ENCODE data around the gene FGA. TPM values are rescaled to one million over a fixed set of nuclear protein-coding genes. Genes with fewer than 3 reads are reported as not detected.

Gene FGA
- total and polyA plus RNA-seq, 7 donors: 0.79 to 0.83 TPM; not detected in 5

GRCh38 chr4:154579927-154580326 is 10.6 kb downstream of the FGA start:
- H3K9me3 ChIP-seq: no peaks in the 10 kb centered on the region
- H3K27me3 ChIP-seq (ENCODE audit: insufficient read depth in 3 of 3, low read length in 2 of 3): peaks cover 0 to 2% (median 0%) of the 10 kb centered on the region in 3 donors
- H3K4me1 ChIP-seq: no peaks in the 10 kb centered on the region
- H3K36me3 ChIP-seq (ENCODE audit: insufficient read depth in 1 of 2, low read depth in 1 of 2): no peaks in the 10 kb centered on the region
- TF ChIP-seq, protein P1, sequence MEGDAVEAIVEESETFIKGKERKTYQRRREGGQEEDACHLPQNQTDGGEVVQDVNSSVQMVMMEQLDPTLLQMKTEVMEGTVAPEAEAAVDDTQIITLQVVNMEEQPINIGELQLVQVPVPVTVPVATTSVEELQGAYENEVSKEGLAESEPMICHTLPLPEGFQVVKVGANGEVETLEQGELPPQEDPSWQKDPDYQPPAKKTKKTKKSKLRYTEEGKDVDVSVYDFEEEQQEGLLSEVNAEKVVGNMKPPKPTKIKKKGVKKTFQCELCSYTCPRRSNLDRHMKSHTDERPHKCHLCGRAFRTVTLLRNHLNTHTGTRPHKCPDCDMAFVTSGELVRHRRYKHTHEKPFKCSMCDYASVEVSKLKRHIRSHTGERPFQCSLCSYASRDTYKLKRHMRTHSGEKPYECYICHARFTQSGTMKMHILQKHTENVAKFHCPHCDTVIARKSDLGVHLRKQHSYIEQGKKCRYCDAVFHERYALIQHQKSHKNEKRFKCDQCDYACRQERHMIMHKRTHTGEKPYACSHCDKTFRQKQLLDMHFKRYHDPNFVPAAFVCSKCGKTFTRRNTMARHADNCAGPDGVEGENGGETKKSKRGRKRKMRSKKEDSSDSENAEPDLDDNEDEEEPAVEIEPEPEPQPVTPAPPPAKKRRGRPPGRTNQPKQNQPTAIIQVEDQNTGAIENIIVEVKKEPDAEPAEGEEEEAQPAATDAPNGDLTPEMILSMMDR (IDR thresholded peaks at IDR 0.05): no peak
- ATAC-seq (no peak), DNase-seq (no peak)
- H3K4me3 ChIP-seq: no peak overlapping the region
- intact Hi-C loops (cut with DNase I): no loop called here
- H3K27ac ChIP-seq: no peak overlapping the region

GRCh38 chr4:154578919-154579318 is 11.6 kb downstream of the FGA start:
- intact Hi-C loops (cut with DNase I): no loop called here
- Histone ChIP-seq H3K27ac (no peak overlapping the region), H3K4me1 (no peaks in the 10 kb centered on the region), H3K27me3 (ENCODE audit: insufficient read depth in 3 of 3, low read length in 2 of 3) (peaks cover 0 to 2% (median 0%) of the 10 kb centered on the region in 3 donors), H3K36me3 (ENCODE audit: insufficient read depth in 1 of 2, low read depth in 1 of 2) (no peaks in the 10 kb centered on the region), H3K9me3 (no peaks in the 10 kb centered on the region), H3K4me3 (no peak overlapping the region)
- DNase-seq (no peak), ATAC-seq (no peak)
- 42 to 77% (median 61%) methylated on average over 1 of the region's 1 CpG for WGBS, 3 donors
- TF ChIP-seq, protein P1 (IDR thresholded peaks at IDR 0.05): no peak

- TF ChIP-seq, protein P1 (IDR thresholded peaks at IDR 0.05): no peak
- 69 to 77% (median 70%) methylated on average over 2 of the region's 2 CpGs for WGBS, 3 donors
Observed at GRCh38 chr4:154577324-154577723, 13.2 kb downstream of the FGA start.

GRCh38 chr4:154574311-154574710 is 16.2 kb downstream of the FGA start:
- no peak for ATAC-seq
- no peaks in the 10 kb centered on the region for H3K4me1 ChIP-seq
- H3K4me3 ChIP-seq: no peak overlapping the region
- no peaks in the 10 kb centered on the region for H3K36me3 ChIP-seq (ENCODE audit: insufficient read depth in 1 of 2, low read depth in 1 of 2)
- H3K9me3 ChIP-seq: no peaks in the 10 kb centered on the region
- peaks cover 0 to 5% (median 2%) of the 10 kb centered on the region in 3 donors for H3K27me3 ChIP-seq (ENCODE audit: insufficient read depth in 3 of 3, low read length in 2 of 3)
- no peak overlapping the region for H3K27ac ChIP-seq
- DNase-seq: no peak
- intact Hi-C loops (cut with DNase I): no loop called here
- TF ChIP-seq, protein P1 (IDR thresholded peaks at IDR 0.05): no peak
- 58 to 66% (median 62%) methylated on average over 3 of the region's 3 CpGs for WGBS, 3 donors

More at GRCh38 chr4:154577324-154577723, 13.2 kb downstream of the FGA start:
- Histone ChIP-seq H3K4me1 (no peaks in the 10 kb centered on the region), H3K36me3 (ENCODE audit: insufficient read depth in 1 of 2, low read depth in 1 of 2) (no peaks in the 10 kb centered on the region), H3K9me3 (no peaks in the 10 kb centered on the region), H3K27ac (no peak overlapping the region), H3K4me3 (no peak overlapping the region), H3K27me3 (ENCODE audit: insufficient read depth in 3 of 3, low read length in 2 of 3) (peaks cover 0 to 2% (median 0%) of the 10 kb centered on the region in 3 donors)
- ATAC-seq (no peak), DNase-seq (no peak)
- intact Hi-C loops (cut with DNase I): no loop called here

GRCh38 chr4:154573190-154573870 is 17.2 kb downstream of the FGA start:
- ATAC-seq (no peak), DNase-seq (no peak)
- H3K27ac ChIP-seq: no peak overlapping the region
- intact Hi-C loops (cut with DNase I): no loop called here
- no peaks in the 10 kb centered on the region for H3K36me3 ChIP-seq (ENCODE audit: insufficient read depth in 1 of 2, low read depth in 1 of 2)
- H3K27me3 ChIP-seq (ENCODE audit: insufficient read depth in 3 of 3, low read length in 2 of 3): peaks cover 0 to 5% (median 2%) of the 10 kb centered on the region in 3 donors
- 69 to 83% (median 74%) methylated on average over 5 of the region's 5 CpGs for WGBS, 3 donors
- TF ChIP-seq, protein P1 (IDR thresholded peaks at IDR 0.05): no peak
- no peaks in the 10 kb centered on the region for H3K9me3 ChIP-seq
- no peak overlapping the region for H3K4me3 ChIP-seq
- no peaks in the 10 kb centered on the region for H3K4me1 ChIP-seq
